K562 (cell line): ENCODE data around the gene FDX2. TPM values are rescaled to one million over a fixed set of nuclear protein-coding genes. Genes with fewer than 3 reads are reported as not detected.

Source experiments
- CREB5 ChIP-seq: fragments of 250-450 bp; sonication (Bioruptor Pico); IDR thresholded peaks from 2 replicates; pipeline ENCODE4 v1.5.0; 2020; ENCODE audit warnings: mild to moderate bottlenecking
- FIP1L1 ChIP-seq: fragments of 200-400 bp; formaldehyde crosslinking; IDR thresholded peaks from 2 replicates; pipeline ENCODE4 v1.6.1; 2018; ENCODE audit warnings: mild to moderate bottlenecking, low read depth, low read length; ENCODE audit not compliant: poor library complexity, severe bottlenecking
- GTF2F1 ChIP-seq: IDR thresholded peaks from 2 replicates; pipeline ENCODE4 v1.6.1; 2011; ENCODE audit warnings: low read depth, low read length, improper control_type of control experiment
- HBP1 ChIP-seq: fragments of 450-650 bp; formaldehyde crosslinking; IDR thresholded peaks from 2 replicates; pipeline ENCODE4 v1.4.0; 2022; ENCODE audit warnings: missing genetic modification characterization
- HNRNPUL1 ChIP-seq: fragments of 200-400 bp; formaldehyde crosslinking; IDR thresholded peaks from 2 replicates; pipeline ENCODE4 v1.6.1; 2017; ENCODE audit warnings: low read length
- IRF2 ChIP-seq: sonication (generic); formaldehyde crosslinking; IDR thresholded peaks from 2 replicates; pipeline ENCODE4 v1.8.1; 2022; ENCODE audit warnings: mild to moderate bottlenecking, missing genetic modification reagents
- NR3C1 ChIP-seq: sonication (generic); formaldehyde crosslinking; IDR thresholded peaks from 2 replicates; pipeline ENCODE4 v1.8.1; 2022; ENCODE audit warnings: missing genetic modification reagents
- POLR2AphosphoS2 ChIP-seq: IDR thresholded peaks from 2 replicates; pipeline ENCODE4 v1.6.1; 2012; ENCODE audit warnings: low read length, improper control_type of control experiment
- RNF2 ChIP-seq: sonication (generic); IDR thresholded peaks from 2 replicates; pipeline ENCODE4 v1.6.1; 2016
- SIN3B ChIP-seq: fragments of 450-650 bp; IDR thresholded peaks from 2 replicates; pipeline ENCODE4 v1.6.1; 2017; ENCODE audit warnings: low read depth, mild to moderate bottlenecking, moderate library complexity
- SMAD1 ChIP-seq: fragments of 150-350 bp; IDR thresholded peaks from 2 replicates; pipeline ENCODE4 v1.6.1; 2014; ENCODE audit warnings: low read length, low read depth; ENCODE audit not compliant: partially characterized antibody
- SMARCA4 ChIP-seq: fragments of 450-650 bp; IDR thresholded peaks from 2 replicates; pipeline ENCODE4 v1.6.1; 2016
- SP1 ChIP-seq: sonication (generic); formaldehyde crosslinking; IDR thresholded peaks from 2 replicates; pipeline ENCODE4 v1.8.1; 2022; ENCODE audit warnings: mild to moderate bottlenecking, missing genetic modification reagents
- SREBF1 ChIP-seq: fragments of 150-350 bp; IDR thresholded peaks from 2 replicates; pipeline ENCODE4 v1.6.1; 2014; ENCODE audit warnings: antibody characterized with exemption, low read depth, low read length, borderline replicate concordance
- TCF7 ChIP-seq: sonication (generic); IDR thresholded peaks from 2 replicates; pipeline ENCODE4 v1.6.1; 2016; ENCODE audit warnings: antibody characterized with exemption, borderline replicate concordance
- TEAD1 ChIP-seq, 2 experiments: fragments of 450-650 bp in 1 of 2; sonication (generic) in 1 of 2; formaldehyde crosslinking; IDR thresholded peaks; 2 replicates each; pipeline versions ENCODE4 v1.4.0 to v1.8.0; 2020 to 2022; ENCODE audit warnings: mild to moderate bottlenecking in 2 of 2, missing genetic modification reagents in 1 of 2
- THRB ChIP-seq: fragments of 450-650 bp; formaldehyde crosslinking; conservative IDR thresholded peaks from 2 replicates; pipeline ENCODE4 v1.4.0; 2022; ENCODE audit warnings: mild to moderate bottlenecking, missing genetic modification characterization
- ZNF134 ChIP-seq: fragments of 250-450 bp; sonication (Bioruptor Pico); conservative IDR thresholded peaks from 2 replicates; pipeline ENCODE4 v1.4.0; 2020
- ZNF217 ChIP-seq: sonication (generic); formaldehyde crosslinking; IDR thresholded peaks from 2 replicates; pipeline ENCODE4 v1.8.0; 2022; ENCODE audit warnings: mild to moderate bottlenecking, missing genetic modification reagents
- ZNF239 ChIP-seq: fragments of 250-450 bp; sonication (Bioruptor Pico); IDR thresholded peaks from 2 replicates; pipeline ENCODE4 v1.4.0; 2020; ENCODE audit warnings: mild to moderate bottlenecking
- ZNF274 ChIP-seq: IDR thresholded peaks from 2 replicates; pipeline ENCODE4 v1.6.1; 2011; ENCODE audit warnings: low read depth, mild to moderate bottlenecking, low read length, moderate library complexity, borderline replicate concordance
- ZNF589 ChIP-seq: fragments of 200-800 bp; sonication (Bioruptor generic); IDR thresholded peaks from 2 replicates; pipeline ENCODE4 v1.6.1; 2016; ENCODE audit warnings: low read depth, missing genetic modification characterization, missing compliant biosample characterization
- ZNF740 ChIP-seq, 3 experiments: fragments of 200-800 bp in 1 of 3; sonication (Bioruptor generic) in 1 of 3; sonication (generic) in 1 of 3; formaldehyde crosslinking in 1 of 3; IDR thresholded peaks; 2 replicates each; pipeline versions ENCODE4 v1.6.1 to v1.8.0; 2016 to 2022; ENCODE audit warnings: mild to moderate bottlenecking in 2 of 3, missing compliant biosample characterization in 2 of 3, missing genetic modification characterization in 2 of 3, missing genetic modification reagents in 1 of 3
- ZNF764 ChIP-seq: fragments of 250-450 bp; sonication (Bioruptor Pico); IDR thresholded peaks from 2 replicates; pipeline ENCODE4 v1.4.0; 2020; ENCODE audit warnings: low read depth, mild to moderate bottlenecking, moderate library complexity
- polyA plus RNA-seq, 8 experiments: library from polyadenylated mRNA; depleted of rRNA in 4 of 8; stranded (reverse) in 5 of 8; unstranded in 3 of 8; fragments of >200 nt; fragmentation: Nextera tagmentation in 2 of 8; fragmentation: Illumina TruSeq in 1 of 8; extraction: Ambion mirVana in 2 of 8; extraction: Trizol in 1 of 8; gene quantifications; 2 replicates each; pipeline versions ENCODE4 v1.2.1 to v1.2.3, GENCODE V29; 2011 to 2014; ENCODE audit warnings: inconsistent platforms in 1 of 8, missing spikeins in 1 of 8
- total RNA-seq, 7 experiments: library from RNA; depleted of rRNA in 6 of 7; stranded (reverse); fragments of >200 nt in 6 of 7; fragmentation: Illumina TruSeq in 2 of 7; extraction: Trizol in 2 of 7; gene quantifications; 2 replicates each; pipeline versions ENCODE4 v1.2.1 to v1.2.3, GENCODE V29; 2011 to 2021; ENCODE audit warnings: low replicate concordance in 1 of 7

FDX2 gene
- total and polyA plus RNA-seq, 9 of the 15 experiments (the other 6 are each of a cell fraction or from before 2014, with no cell fraction given): 2.5 to 49.8 (median 29.7) TPM

DNA sequence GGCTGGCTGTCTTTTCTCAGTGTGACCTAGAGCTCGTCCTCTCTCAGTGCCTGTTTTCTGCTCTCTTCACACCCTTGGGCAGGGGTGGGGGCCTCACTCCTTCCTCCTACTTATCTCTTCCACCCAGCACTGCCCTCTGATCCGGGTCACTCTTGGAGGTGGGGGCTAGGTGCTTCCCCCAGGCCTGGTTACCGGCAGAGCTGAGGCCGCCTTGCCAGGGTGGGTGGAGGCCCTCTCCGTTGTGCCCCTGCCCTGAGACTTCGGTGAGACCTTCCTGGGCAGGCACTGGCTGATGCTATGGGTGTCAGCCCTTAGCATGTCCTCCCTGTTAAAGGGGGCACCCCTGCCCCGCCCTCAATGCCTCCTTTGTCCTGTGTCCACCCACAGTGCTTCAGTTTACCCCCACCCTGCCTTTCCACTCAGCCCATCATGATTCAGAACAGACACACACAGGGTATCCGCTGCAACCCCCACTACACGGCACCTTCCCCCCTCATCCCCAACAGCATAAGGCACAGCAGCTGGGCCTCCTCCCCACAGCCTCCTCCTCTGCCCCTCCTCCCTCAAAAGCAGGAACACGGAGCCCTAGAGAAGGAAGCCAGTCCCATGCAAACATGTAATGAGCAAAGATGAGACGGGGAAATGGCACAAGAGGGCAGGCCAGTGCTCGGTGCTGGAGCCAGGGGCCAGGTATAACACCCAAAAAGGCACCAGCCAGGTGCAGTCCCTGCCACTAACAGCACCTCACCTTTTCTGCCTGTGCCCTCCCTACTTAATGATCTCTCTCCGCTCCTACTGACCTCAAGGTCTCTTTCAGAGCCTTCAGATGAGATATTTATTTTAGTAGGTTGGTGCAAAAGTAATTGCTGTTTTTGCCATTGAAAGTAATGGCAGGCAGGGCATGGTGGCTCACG is 16.0 kb downstream of the FDX2 start (continued):
- no peak for TF ChIP-seq ZNF217 (CRISPR knock-in tag)
- no peak for TF ChIP-seq FIP1L1
- TF ChIP-seq GTF2F1: no peak
- no peak for TF ChIP-seq SIN3B
- no peak for TF ChIP-seq NR3C1 (CRISPR knock-in tag)
- TF ChIP-seq ZNF589 (CRISPR knock-in tag): no peak; the same call in 1 of the 2 replicates
- peak; percentile 92 for TF ChIP-seq SMARCA4
- 0 out of 2 replicates have a peak, but pooled peaks have one; percentile 37 for TF ChIP-seq HBP1
- TF ChIP-seq IRF2: no peak
- TF ChIP-seq SMAD1: no peak
- TF ChIP-seq ZNF134 (CRISPR knock-in tag): no peak
- no peak for TF ChIP-seq SREBF1
- peak; percentile 96 for TF ChIP-seq RNF2
- TF ChIP-seq ZNF239 (CRISPR knock-in tag): no peak
- no peak for TF ChIP-seq ZNF764 (CRISPR knock-in tag)
- TF ChIP-seq THRB: peak; percentile 92
- TF ChIP-seq TEAD1 (CRISPR knock-in tag; IDR thresholded peaks at IDR 0.05): 0 out of 4 replicates have a peak, but pooled peaks of 1 of the 2 experiments have one; percentile 52
- no peak for TF ChIP-seq CREB5 (CRISPR knock-in tag)
- TF ChIP-seq HNRNPUL1: no peak
- TF ChIP-seq SP1 (CRISPR knock-in tag): peak; percentile 65
- TF ChIP-seq TCF7: no peak
- peak; percentile 92 for TF ChIP-seq ZNF740 (CRISPR knock-in tag; IDR thresholded peaks at IDR 0.05)
- TF ChIP-seq ZNF740 (tag; IDR thresholded peaks at IDR 0.05): 0 out of 4 replicates have a peak, but pooled peaks of 1 of the 2 experiments have one; percentile 54
- no peak for TF ChIP-seq ZNF274
- no peak for TF ChIP-seq POLR2AphosphoS2
